ENCODE data around the gene TGFB1I1.

Gene TGFB1I1

DNA sequence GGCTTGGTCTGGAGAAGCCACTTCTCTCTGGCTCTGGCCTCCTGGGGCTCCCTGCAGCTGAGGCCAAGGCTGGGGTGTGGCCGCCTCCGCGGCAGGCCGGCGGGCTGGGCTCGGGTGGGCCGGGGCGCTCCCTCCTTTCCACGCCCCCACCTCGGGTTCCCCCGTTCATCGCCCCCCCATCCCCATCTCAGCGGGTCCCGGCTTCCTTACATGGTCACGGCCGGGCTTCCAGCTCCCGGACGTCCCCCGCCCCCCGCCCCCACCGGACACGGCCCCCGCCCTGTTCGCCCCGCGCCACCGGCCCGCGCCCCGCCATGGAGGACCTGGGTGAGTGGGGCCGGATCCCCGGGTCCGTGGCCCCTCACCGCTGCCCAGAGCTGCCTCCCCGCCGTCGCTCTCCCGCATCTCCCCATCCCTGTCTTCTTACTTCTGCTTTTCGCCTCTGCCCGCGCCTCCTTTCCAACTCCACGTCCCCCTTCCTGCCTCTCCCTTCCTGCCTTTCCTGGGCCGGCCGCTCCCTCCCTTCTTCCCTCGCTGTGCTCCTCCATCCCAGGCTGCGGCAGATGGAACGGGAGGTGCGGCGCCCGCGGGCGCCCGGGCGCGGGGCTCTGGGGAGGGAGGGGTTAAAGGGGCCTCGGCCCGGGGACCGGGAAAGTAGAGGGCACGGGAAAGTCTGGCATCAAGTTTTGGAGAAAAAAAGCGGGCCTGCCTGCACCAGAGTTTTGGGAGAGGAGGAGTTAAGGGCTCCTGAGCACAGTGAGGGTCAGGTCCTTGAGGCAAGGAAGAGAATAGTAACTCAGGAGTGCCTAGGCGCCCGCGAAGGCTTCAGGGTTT, at the start of gene TGFB1I1:
TSS of gene TGFB1I1 (plus strand) at position 278 of the 834 bp plus-strand sequence. CDS start at position 315, 37 bp downstream.
- peak within 1 kb of the TSS; percentile 96 for H3K4me3 ChIP-seq (ENCODE audit: low read length in 2 of 2)
- no peaks in the 10 kb centered on the region for H3K27me3 ChIP-seq (ENCODE audit: control insufficient read depth in 1 of 2, insufficient read depth in 2 of 2, low read length in 2 of 2)
- peak within 1 kb of the TSS; percentile 99 for H3K27ac ChIP-seq (ENCODE audit: low read length)
- H3K9me3 ChIP-seq (ENCODE audit: control insufficient read depth in 2 of 2, low read length in 2 of 2): no peaks in the 10 kb centered on the region
- H3K36me3 ChIP-seq (ENCODE audit: control insufficient read depth in 2 of 2, insufficient read depth in 2 of 2, low read length in 2 of 2): peaks cover 21 to 26% of the 10 kb centered on the region in 2 donors
- H3K4me1 ChIP-seq (ENCODE audit: control insufficient read depth, insufficient read depth, low read length): peaks cover 54% of the 10 kb centered on the region
- peak within 1 kb of the TSS; percentile 98 to 99 for H3K9ac ChIP-seq (ENCODE audit: low read length in 2 of 2)

DNA sequence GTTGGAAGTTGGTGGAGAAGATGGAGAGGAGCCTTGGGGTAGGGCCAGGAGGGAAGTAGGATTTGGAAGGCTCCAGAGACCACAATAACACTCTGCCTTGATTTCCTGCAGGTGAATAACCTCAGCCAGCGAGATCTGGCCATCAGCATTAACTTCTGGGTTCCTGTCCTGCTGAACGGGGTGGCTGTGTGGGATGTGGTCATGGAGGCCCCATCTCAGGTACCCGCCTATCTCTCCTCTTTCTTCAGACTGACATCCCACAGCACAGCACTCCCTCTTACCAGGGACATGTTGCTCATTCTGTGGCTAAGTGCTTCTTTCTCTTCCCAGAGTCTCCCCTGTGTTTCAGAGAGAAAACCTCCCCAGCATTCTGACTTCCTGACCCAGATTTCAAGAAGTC, 48.7 kb upstream of the TGFB1I1 start:
- Histone ChIP-seq H3K4me3 (ENCODE audit: low read length in 2 of 2) (no peak overlapping the region), H3K4me1 (ENCODE audit: control insufficient read depth, insufficient read depth, low read length) (peaks cover 11% of the 10 kb centered on the region), H3K27me3 (ENCODE audit: control insufficient read depth in 1 of 2, insufficient read depth in 2 of 2, low read length in 2 of 2) (peaks cover 3 to 14% of the 10 kb centered on the region in 2 donors), H3K27ac (ENCODE audit: low read length) (no peak overlapping the region), H3K9me3 (ENCODE audit: control insufficient read depth in 2 of 2, low read length in 2 of 2) (no peaks in the 10 kb centered on the region), H3K36me3 (ENCODE audit: control insufficient read depth in 2 of 2, insufficient read depth in 2 of 2, low read length in 2 of 2) (no peaks in the 10 kb centered on the region), H3K9ac (ENCODE audit: low read length in 2 of 2) (no peak overlapping the region)

DNA sequence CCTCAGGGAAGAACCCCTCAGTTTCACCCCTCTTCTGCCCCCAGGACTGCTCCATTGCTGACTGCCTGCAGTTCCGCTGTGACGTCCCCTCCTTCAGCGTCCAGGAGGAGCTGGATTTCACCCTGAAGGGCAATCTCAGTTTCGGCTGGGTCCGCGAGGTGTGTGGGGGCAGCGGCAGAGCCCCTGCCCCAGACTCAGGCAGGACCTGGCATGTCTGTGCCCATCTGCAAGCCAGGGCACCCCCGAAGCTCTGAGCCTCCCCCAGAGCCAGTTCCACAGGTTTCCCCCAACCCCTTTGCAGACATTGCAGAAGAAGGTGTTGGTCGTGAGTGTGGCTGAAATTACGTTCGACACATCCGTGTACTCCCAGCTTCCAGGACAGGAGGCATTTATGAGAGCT, 48.2 kb upstream of the TGFB1I1 start:
- Histone ChIP-seq H3K36me3 (ENCODE audit: control insufficient read depth in 2 of 2, insufficient read depth in 2 of 2, low read length in 2 of 2) (no peaks in the 10 kb centered on the region), H3K9me3 (ENCODE audit: control insufficient read depth in 2 of 2, low read length in 2 of 2) (no peaks in the 10 kb centered on the region), H3K4me3 (ENCODE audit: low read length in 2 of 2) (no peak overlapping the region), H3K27me3 (ENCODE audit: control insufficient read depth in 1 of 2, insufficient read depth in 2 of 2, low read length in 2 of 2) (peaks cover 0 to 11% of the 10 kb centered on the region in 2 donors), H3K4me1 (ENCODE audit: control insufficient read depth, insufficient read depth, low read length) (peaks cover 11% of the 10 kb centered on the region), H3K27ac (ENCODE audit: low read length) (no peak overlapping the region), H3K9ac (ENCODE audit: low read length in 2 of 2) (no peak overlapping the region)

DNA sequence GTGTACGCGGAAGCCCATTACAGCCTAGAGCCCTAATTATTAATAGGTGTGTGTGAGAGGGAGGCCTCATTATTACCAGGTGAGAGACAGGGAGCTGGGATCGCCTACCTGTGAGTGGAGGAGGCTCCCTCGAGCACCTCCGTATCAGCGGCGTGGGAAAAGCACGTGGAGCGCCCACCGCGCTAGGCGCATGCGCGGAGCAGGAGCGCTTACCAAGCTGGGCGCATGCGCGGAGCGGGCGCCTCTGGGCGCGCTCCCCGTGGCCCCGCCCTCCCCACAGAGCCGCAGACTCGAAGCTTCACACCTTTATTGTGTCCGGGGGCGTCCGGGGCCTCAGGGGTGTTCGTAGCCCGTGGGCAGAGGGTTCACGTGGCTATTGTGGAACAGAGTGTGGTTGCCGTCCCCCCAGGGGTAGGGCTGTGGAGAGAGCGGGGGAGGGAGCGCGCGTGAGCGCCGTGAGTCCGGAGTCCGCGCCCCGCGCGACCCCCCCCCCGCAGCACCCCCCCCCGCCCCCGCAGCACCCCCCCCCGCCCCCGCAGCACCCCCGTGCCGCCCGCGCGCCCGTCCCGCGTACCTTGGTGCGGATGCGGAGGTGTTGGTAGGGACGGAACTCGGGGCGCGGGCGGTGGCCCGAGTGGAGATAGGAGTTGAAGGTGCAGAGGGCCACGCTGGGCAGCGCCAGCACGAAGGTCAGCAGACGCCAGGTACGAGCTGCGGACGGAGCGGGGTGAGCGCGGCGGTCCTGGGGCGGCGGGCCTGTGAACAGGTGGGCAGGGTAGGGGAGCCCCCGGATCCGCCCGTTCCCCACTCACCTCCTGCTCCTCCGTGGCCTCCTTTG, 44.3 kb upstream of the TGFB1I1 start:
- Histone ChIP-seq H3K9me3 (ENCODE audit: control insufficient read depth in 2 of 2, low read length in 2 of 2) (no peaks in the 10 kb centered on the region), H3K27me3 (ENCODE audit: control insufficient read depth in 1 of 2, insufficient read depth in 2 of 2, low read length in 2 of 2) (peaks cover 0 to 4% of the 10 kb centered on the region in 2 donors), H3K36me3 (ENCODE audit: control insufficient read depth in 2 of 2, insufficient read depth in 2 of 2, low read length in 2 of 2) (no peaks in the 10 kb centered on the region), H3K4me3 (ENCODE audit: low read length in 2 of 2) (peak overlapping the region; percentile 62 to 66), H3K4me1 (ENCODE audit: control insufficient read depth, insufficient read depth, low read length) (peaks cover 11% of the 10 kb centered on the region), H3K9ac (ENCODE audit: low read length in 2 of 2) (peak overlapping the region in 1 of 2 donors; percentile 47), H3K27ac (ENCODE audit: low read length) (no peak overlapping the region)

DNA sequence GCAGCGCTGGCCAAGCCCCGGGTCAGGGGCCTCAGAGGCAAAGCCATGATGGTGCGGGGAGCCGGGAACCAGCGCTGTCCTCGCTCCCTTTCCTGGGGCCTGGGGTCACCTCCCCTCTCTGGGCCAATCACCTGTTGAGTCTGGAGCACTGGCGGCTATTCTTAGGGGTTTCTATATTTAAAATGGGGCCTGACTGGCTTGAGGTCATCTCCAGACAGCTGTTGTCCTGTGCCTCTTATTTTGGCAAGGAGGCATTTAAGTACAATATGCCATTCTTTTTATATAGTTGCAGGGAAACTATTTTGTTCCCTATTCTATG, 43.7 kb upstream of the TGFB1I1 start, which contains the start of gene COX6A2:
TSS of gene COX6A2 (minus strand) at position 82 of the 319 bp plus-strand sequence. CDS start at position 47, 35 bp downstream.
- Histone ChIP-seq H3K9me3 (ENCODE audit: control insufficient read depth in 2 of 2, low read length in 2 of 2) (no peaks in the 10 kb centered on the region), H3K36me3 (ENCODE audit: control insufficient read depth in 2 of 2, insufficient read depth in 2 of 2, low read length in 2 of 2) (no peaks in the 10 kb centered on the region), H3K4me1 (ENCODE audit: control insufficient read depth, insufficient read depth, low read length) (peaks cover 11% of the 10 kb centered on the region), H3K4me3 (ENCODE audit: low read length in 2 of 2) (peak within 1 kb of the TSS; percentile 62 to 66), H3K27ac (ENCODE audit: low read length) (no peak within 1 kb of the TSS), H3K9ac (ENCODE audit: low read length in 2 of 2) (peak within 1 kb of the TSS in 1 of 2 donors; percentile 47), H3K27me3 (ENCODE audit: control insufficient read depth in 1 of 2, insufficient read depth in 2 of 2, low read length in 2 of 2) (peaks cover 0 to under 1% of the 10 kb centered on the region in 2 donors)

DNA sequence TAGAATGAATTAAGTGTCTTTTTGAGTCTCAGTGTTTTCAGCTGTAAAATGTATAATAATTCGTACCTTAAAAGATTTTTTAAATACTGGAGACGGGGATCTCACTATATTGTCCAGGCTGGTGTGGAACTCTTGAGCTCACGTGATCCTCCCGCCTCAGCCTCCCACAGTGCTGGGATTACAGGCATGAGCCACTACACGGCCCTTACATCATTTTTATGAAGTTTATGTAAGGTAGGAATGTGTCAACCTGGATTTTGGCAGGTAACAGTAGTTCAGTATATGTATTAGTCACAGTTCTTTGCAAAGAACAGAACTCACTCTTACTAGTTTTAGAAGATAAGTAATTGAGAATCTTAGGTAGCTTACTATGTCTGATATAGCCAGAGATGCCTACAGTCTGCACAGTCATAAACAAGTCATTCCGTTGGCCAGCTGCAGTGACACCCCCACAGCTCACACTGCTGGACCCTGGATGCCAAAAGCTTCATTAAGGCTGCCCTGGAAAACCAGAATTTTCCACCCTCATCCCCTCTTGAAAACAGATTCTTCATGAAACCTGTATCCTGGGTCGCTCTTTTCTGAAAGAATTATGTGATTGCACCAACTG, 43.2 kb upstream of the TGFB1I1 start:
- Histone ChIP-seq H3K4me3 (ENCODE audit: low read length in 2 of 2) (no peak overlapping the region), H3K9me3 (ENCODE audit: control insufficient read depth in 2 of 2, low read length in 2 of 2) (no peaks in the 10 kb centered on the region), H3K36me3 (ENCODE audit: control insufficient read depth in 2 of 2, insufficient read depth in 2 of 2, low read length in 2 of 2) (no peaks in the 10 kb centered on the region), H3K27me3 (ENCODE audit: control insufficient read depth in 1 of 2, insufficient read depth in 2 of 2, low read length in 2 of 2) (no peaks in the 10 kb centered on the region), H3K27ac (ENCODE audit: low read length) (no peak overlapping the region), H3K4me1 (ENCODE audit: control insufficient read depth, insufficient read depth, low read length) (peaks cover 11% of the 10 kb centered on the region), H3K9ac (ENCODE audit: low read length in 2 of 2) (peak overlapping the region in 1 of 2 donors; percentile 13)

DNA sequence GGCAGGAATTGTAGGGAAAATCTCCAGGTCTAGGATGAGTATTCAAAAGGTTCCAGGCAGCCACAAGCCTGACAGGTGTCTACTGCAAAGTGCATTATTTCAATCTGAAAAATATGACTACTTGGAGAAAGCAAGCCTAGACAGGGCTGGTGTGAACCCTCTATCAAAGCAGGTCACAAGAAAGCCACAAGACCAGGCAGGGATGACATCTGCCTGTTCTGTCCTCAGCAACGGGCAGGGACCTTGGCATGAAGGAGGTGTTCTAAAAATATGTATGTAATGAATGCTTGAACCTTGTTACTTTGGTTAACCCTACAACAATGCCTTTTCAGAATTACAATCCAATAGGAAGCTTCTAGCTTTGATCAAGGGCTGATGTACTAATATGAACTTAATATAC, 42.6 kb upstream of the TGFB1I1 start:
- no peak overlapping the region for H3K4me3 ChIP-seq (ENCODE audit: low read length in 2 of 2)
- no peaks in the 10 kb centered on the region for H3K9me3 ChIP-seq (ENCODE audit: control insufficient read depth in 2 of 2, low read length in 2 of 2)
- peaks cover 11% of the 10 kb centered on the region for H3K4me1 ChIP-seq (ENCODE audit: control insufficient read depth, insufficient read depth, low read length)
- no peaks in the 10 kb centered on the region for H3K36me3 ChIP-seq (ENCODE audit: control insufficient read depth in 2 of 2, insufficient read depth in 2 of 2, low read length in 2 of 2)
- no peak overlapping the region for H3K27ac ChIP-seq (ENCODE audit: low read length)
- no peaks in the 10 kb centered on the region for H3K27me3 ChIP-seq (ENCODE audit: control insufficient read depth in 1 of 2, insufficient read depth in 2 of 2, low read length in 2 of 2)
- peak overlapping the region in 1 of 2 donors; percentile 13 for H3K9ac ChIP-seq (ENCODE audit: low read length in 2 of 2)

DNA sequence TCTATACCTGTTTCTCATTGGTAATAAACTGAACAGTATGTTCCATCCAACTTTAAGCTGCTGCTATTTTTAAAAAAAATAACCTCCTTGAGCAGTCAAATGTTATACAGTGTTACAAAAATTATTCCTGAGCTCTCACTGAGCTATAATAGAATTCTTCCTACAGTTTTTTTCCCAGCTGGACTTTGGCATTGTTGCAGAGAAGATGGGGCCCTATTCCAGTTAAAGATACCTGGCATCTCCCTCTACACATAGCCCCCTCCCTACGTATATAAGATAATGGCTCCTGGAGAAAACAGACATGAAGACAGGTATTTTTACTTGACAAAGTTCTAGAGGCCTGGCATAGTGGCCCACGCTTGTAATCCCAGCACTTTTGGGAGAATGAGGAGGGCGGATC, 42.2 kb upstream of the TGFB1I1 start:
- Histone ChIP-seq H3K9me3 (ENCODE audit: control insufficient read depth in 2 of 2, low read length in 2 of 2) (no peaks in the 10 kb centered on the region), H3K4me1 (ENCODE audit: control insufficient read depth, insufficient read depth, low read length) (peaks cover 11% of the 10 kb centered on the region), H3K27ac (ENCODE audit: low read length) (no peak overlapping the region), H3K27me3 (ENCODE audit: control insufficient read depth in 1 of 2, insufficient read depth in 2 of 2, low read length in 2 of 2) (no peaks in the 10 kb centered on the region), H3K4me3 (ENCODE audit: low read length in 2 of 2) (no peak overlapping the region), H3K36me3 (ENCODE audit: control insufficient read depth in 2 of 2, insufficient read depth in 2 of 2, low read length in 2 of 2) (no peaks in the 10 kb centered on the region), H3K9ac (ENCODE audit: low read length in 2 of 2) (no peak overlapping the region)

DNA sequence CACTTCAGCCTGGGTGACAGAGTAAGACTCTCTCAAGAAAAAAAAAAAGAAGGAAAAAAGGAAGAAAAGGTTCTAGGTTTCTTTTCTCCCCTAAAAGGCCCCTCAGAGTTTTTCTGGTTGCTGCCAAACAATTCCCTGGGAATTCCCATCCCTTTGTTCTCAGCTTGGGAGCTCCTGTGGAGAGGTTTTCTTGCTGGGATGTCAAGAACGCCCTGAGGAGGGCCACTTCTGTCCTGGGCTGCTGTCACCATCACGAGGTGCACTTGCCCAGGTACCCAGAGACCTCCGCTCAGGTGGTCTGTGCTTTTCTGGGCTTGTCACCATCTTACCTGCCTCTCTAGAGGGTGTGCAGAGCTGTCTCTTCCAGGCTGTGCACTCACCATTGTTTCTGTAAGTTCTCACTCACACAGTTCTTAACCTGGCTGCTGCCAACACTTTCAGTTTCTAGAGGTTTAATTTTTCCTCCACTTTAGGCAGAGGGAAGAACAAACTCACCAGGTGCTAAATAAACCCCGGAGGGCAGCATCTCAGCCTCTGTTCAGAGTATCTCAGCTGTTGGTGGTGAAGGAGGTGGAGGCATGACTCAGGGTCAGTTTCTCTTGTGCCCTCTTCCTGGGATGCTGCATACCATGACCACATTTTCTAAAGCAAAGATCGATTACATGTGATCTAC, 41.4 kb upstream of the TGFB1I1 start:
- peaks cover 11% of the 10 kb centered on the region for H3K4me1 ChIP-seq (ENCODE audit: control insufficient read depth, insufficient read depth, low read length)

More for the DNA sequence above, 41.4 kb upstream of the TGFB1I1 start:
- no peaks in the 10 kb centered on the region for H3K36me3 ChIP-seq (ENCODE audit: control insufficient read depth in 2 of 2, insufficient read depth in 2 of 2, low read length in 2 of 2)
- no peak overlapping the region for H3K27ac ChIP-seq (ENCODE audit: low read length)
- no peak overlapping the region for H3K4me3 ChIP-seq (ENCODE audit: low read length in 2 of 2)
- no peak overlapping the region for H3K9ac ChIP-seq (ENCODE audit: low read length in 2 of 2)
- no peaks in the 10 kb centered on the region for H3K27me3 ChIP-seq (ENCODE audit: control insufficient read depth in 1 of 2, insufficient read depth in 2 of 2, low read length in 2 of 2)
- no peaks in the 10 kb centered on the region for H3K9me3 ChIP-seq (ENCODE audit: control insufficient read depth in 2 of 2, low read length in 2 of 2)

Measured in stomach smooth muscle (tissue), 2 donors.